GM18868 (cell line): ENCODE measurements around the gene FAT1.

Source experiments
- ATAC-seq: cut with Tn5 transposase; IDR thresholded peaks from one replicate; pipeline ENCODE4 v1.9.1; 2021; ENCODE audit warnings: mild to moderate bottlenecking, moderate library complexity; ENCODE audit not compliant: unreplicated experiment

FAT1 gene

GRCh38 chr4:186755550-186756519, 32.2 kb upstream of the FAT1 start:
- ATAC-seq: no peak

GRCh38 chr4:186754976-186755375, 31.3 kb upstream of the FAT1 start:
- ATAC-seq: no peak

- no peak for ATAC-seq
These were observed 28.7 kb upstream of the FAT1 start for GRCh38 chr4:186752325-186752724.

- no peak for ATAC-seq
These were observed 26.1 kb upstream of the FAT1 start for GRCh38 chr4:186749611-186750281.

GRCh38 chr4:186746581-186746980, 22.9 kb upstream of the FAT1 start:
- ATAC-seq: no peak

- ATAC-seq: no peak
These were observed 19.6 kb upstream of the FAT1 start for GRCh38 chr4:186743261-186743660.

GRCh38 chr4:186740822-186741221, 17.2 kb upstream of the FAT1 start:
- no peak for ATAC-seq

GRCh38 chr4:186739802-186740434, 16.3 kb upstream of the FAT1 start:
- ATAC-seq: no peak

GRCh38 chr4:186739317-186739716, 15.7 kb upstream of the FAT1 start:
- no peak for ATAC-seq

GRCh38 chr4:186738421-186738820, 14.8 kb upstream of the FAT1 start:
- ATAC-seq: no peak

GRCh38 chr4:186737427-186737826, 13.8 kb upstream of the FAT1 start:
- ATAC-seq: no peak

- ATAC-seq: no peak
These were observed 12.8 kb upstream of the FAT1 start for GRCh38 chr4:186736466-186736865.

GRCh38 chr4:186734251-186734650, 10.6 kb upstream of the FAT1 start:
- ATAC-seq: no peak

- ATAC-seq: no peak
These were observed 10.1 kb upstream of the FAT1 start for GRCh38 chr4:186733778-186734177.

GRCh38 chr4:186730621-186731020, 7.0 kb upstream of the FAT1 start:
- no peak for ATAC-seq

- ATAC-seq: no peak
These were observed 6.2 kb upstream of the FAT1 start for GRCh38 chr4:186729856-186730255.

- no peak for ATAC-seq
These were observed 5.1 kb upstream of the FAT1 start for GRCh38 chr4:186728631-186729271.

GRCh38 chr4:186727977-186728519, 4.4 kb upstream of the FAT1 start:
- ATAC-seq: no peak

GRCh38 chr4:186727169-186727976, 3.7 kb upstream of the FAT1 start:
- no peak for ATAC-seq
